Measurements from ENCODE around the gene LCK.

Gene LCK

DNA sequence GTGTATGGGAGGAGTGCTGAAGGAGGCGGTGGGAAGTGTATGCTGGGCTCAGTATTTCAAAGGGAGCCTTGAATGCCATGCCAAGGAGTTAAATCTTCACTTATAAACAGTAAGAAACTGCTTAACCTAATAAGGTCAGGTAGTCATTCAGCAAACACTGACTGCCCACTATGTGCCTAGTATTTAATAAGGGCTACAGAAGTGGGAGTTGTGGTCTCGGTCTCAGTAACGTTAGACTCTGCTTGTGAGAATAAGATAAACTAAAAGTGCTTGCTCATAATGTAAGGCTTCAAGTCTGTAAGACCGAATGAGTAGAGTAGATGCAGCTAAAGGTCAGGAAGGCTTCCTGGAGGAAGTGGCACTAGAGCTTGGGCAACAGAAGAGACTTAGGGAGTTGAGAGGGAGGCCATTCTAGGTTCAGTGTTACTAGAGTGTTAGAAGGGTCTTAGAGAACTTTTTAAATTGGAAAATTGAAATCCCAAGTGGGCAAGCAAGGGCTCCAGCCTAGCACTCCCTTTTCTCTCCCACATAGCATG lies 78.9 kb downstream of the LCK start:
- no peak for DNase-seq

DNA sequence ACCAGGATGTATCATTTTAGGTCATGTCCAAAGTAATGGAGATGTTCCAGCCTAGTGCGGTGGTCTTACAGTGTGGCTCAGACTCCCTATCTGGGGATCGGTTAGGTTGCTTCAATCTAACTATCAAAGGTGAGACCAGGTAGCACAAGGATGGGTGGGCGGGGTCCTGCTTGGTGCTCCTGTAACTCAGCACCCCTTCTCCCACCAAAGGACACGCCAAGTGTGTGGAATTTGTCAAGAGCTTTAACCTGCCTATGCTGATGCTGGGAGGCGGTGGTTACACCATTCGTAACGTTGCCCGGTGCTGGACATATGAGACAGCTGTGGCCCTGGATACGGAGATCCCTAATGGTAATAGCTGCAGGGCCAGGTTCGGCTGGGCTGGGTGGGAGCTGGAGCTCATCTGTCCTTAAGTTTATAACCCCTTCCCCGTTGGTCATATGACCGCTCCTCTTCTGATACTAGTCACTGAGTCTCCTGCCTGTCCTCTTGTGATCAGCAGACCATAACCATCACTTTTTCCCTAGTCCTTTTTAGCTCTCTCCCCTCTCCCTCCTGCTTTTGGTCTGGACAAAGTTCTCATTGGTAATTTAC lies 79.6 kb downstream of the LCK start:
- DNase-seq: no peak

DNA sequence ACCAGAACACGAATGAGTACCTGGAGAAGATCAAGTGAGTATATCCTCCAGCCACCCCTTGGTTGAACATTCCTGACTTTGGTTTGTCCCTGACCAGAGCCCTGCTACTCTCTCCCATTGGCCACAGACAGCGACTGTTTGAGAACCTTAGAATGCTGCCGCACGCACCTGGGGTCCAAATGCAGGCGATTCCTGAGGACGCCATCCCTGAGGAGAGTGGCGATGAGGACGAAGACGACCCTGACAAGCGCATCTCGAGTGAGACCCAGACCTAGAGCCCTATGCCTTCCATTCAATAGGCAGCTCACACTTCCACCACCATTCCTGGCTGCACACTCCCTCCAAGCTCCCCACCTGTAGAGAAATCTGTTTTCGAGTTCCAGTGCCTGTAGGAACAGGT lies 80.5 kb downstream of the LCK start:
- no peak for DNase-seq

DNA sequence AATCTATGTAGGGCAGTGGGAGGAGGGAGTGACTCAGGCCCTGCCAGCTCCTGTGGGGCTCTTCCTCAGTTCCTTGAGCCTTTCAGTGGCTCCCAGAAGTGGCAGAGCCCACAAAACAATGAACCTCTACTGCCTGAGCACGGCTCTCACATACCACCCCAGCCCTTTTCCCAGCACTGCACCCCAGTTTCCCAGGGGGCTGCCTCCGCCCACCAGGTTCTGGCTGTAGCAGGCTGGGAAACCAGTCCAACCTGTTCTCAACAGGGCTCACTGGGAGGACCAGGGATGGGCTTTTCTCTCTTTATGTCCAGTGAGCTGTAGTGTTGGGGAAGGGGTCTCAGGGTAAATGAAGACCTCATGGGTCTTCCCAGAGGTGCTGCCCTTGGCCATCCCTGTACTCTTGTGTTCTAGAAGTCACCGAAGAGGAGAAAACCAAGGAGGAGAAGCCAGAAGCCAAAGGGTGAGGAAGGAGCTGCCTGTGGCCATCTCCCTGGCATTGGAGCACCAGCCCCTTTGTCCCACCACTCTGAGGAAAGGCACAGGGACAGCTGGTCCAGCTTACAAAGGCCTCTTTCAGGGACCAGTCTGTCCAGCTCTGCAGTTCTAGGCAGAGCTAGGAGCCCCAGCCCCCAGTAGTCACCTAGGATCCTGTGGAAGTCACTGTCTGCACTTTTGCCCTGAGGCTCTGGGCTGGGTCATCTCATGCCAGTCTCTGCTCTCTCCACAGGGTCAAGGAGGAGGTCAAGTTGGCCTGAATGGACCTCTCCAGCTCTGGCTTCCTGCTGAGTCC lies 81.4 kb downstream of the LCK start:
- DNase-seq: no peak

DNA sequence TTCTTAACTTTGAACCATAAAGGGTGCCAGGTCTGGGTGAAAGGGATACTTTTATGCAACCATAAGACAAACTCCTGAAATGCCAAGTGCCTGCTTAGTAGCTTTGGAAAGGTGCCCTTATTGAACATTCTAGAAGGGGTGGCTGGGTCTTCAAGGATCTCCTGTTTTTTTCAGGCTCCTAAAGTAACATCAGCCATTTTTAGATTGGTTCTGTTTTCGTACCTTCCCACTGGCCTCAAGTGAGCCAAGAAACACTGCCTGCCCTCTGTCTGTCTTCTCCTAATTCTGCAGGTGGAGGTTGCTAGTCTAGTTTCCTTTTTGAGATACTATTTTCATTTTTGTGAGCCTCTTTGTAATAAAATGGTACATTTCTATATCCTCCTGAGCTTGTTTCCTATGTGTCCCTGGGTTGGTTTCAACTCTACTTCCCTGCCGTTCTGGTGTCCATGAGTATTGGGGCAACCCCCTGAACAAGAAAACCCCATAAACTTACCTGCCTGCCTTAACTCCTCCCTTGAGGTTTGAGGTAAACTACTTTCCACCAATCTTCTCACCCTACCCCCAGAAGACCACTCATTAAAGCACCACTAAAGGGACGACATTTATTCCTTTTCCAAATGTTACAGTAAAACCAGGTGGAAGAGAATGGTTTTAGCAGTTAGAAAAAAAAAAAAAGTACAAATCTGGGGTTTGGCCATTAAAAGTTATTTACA lies 82.3 kb downstream of the LCK start:
- DNase-seq: no peak

DNA sequence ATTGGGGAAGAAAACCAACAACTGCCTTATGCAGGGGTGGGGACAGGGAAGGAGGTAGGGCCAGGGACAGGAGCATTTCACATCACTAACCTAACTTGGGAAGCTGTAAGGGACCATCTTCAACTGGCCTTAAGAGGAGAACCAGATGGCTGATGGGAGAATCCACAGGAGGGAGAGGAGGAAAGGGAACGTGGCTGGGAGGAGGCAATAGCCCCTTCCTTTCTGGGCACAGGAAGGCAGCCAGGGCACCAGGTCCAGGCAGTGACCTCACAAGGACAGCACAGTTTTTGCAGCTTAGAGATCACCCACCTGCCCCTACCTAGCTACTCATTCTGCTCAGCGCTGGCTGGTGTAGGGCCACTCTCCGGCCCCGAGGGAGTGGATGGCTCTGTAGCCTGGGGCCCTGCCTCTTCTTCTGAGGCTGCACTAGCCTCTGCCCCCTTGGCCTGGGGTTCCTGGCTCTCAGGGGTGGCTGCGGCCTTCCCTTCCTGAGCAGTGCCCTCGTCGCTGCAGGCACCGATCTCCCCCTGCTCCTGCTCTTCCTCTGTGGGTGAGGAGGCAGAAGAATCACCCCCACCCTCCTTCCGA lies 83.3 kb downstream of the LCK start:
- DNase-seq: no peak

DNA sequence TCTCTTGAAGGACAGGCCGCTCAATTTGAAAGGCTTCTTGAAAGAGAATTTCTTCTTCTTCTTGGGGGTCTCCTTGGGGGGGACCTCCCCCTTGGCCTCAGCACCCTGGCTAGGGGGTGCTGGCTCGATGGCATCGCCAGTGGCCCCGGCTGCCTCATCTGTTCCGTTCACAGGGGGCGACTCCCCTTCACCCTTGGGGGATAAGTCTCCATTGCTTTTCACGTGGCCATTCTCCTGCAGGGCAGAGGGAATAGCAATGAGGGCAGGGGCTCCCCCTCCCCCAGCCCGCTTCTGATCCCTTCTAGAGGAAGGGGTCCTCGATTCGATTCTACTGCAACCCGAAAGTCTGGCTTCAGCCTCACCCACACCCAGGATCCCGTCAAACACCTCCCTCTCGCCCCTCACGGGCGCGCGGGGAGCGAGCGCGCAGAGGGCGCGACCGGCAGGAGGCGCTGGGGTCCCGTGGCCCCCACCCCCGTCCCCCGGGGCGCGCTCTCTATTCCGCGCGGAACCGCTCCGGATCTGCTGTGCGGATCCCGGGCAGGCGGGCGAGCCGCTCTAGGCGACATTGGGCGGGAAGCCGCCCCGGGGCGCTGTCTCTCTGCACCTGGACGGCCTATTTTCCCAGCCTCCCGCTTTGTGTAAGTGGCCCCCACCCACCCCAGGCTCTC lies 83.9 kb downstream of the LCK start:
- peak; percentile 22 for DNase-seq

DNA sequence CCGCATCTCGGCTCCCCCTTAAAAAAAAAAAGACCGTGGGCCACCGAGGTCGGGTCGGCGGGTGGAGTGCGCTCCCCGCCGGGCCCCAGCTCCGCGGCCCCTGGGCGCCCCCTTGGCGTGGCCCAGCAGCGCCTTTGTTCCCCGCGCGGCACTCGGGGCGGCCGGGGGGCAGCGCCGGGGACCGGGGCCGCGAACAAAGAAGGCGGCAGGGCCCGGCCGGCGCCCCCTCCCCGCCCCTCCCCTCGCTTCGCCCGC lies 84.4 kb downstream of the LCK start:
- DNase-seq: no peak

Data from HCEC 1CT (cell line).